NCI-H1417 treated with DMSO at 0.1 percent for 48 hours (cell line): ENCODE measurements around the gene LY6G5C.

ENCODE experiments used
- DNase-seq: peaks from one replicate; lab custom pipeline; 2025; lab: John Stamatoyannopoulos, UW

The LY6G5C gene

DNA sequence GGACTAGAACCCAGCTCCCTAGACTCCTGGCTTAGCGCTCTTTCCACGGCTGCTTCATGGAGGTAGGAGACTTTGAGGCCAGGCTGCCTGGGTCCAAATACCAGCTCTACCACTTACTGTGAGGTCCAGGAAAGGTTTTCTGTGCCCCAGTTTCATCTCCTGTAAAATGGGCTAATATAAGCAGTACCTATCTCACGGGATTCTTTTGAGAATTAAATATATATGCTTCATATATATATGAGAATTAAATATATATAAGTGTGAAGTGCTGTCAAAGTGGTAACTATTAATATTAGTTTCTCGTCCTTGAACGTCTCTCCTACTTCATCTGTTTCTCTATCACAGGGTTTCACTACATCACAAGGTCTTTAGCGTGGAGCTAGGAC, 10.2 kb upstream of the LY6G5C start:
- DNase-seq, result no peak

DNA sequence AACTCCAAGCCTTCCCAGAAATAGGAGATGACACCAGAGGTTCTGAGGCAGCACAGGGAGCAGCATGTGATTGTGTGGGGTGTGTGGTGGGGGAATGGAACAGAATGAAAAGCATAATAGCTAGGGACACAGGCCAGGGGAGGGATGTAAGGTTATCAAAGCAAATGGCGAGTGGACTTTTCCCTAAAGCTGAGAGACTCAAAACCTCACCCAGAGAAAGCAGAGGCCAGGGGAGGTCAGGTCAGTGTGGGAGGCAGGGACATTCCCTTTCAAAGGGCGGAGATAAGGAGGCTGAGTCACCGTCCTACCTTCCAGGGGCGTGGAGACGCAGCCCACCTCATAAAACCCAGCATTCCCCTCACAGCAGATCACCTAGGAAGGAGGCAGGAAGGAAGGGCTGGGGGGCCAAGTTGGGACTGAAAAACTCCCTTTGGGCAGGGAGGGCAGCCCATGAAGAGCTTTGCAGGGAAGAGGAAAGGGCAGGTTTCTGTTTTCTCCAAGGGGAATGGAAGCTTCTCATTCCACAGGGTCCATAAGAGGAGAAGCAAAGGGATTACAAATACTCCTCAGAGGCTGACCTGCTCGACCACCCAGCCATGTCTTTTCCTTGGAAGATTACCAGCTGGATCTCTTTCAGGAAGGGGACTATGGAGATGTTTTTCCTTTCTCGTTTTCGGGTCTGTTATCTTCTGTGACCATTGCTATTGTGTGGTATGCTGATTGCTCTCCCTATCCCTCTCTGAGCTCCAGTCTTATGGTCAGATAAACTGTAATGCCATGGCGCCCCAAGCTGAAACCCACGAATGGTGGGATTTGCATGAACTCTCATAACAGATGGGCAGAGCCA, 9.6 kb upstream of the LY6G5C start:
- DNase-seq, result no peak

DNA sequence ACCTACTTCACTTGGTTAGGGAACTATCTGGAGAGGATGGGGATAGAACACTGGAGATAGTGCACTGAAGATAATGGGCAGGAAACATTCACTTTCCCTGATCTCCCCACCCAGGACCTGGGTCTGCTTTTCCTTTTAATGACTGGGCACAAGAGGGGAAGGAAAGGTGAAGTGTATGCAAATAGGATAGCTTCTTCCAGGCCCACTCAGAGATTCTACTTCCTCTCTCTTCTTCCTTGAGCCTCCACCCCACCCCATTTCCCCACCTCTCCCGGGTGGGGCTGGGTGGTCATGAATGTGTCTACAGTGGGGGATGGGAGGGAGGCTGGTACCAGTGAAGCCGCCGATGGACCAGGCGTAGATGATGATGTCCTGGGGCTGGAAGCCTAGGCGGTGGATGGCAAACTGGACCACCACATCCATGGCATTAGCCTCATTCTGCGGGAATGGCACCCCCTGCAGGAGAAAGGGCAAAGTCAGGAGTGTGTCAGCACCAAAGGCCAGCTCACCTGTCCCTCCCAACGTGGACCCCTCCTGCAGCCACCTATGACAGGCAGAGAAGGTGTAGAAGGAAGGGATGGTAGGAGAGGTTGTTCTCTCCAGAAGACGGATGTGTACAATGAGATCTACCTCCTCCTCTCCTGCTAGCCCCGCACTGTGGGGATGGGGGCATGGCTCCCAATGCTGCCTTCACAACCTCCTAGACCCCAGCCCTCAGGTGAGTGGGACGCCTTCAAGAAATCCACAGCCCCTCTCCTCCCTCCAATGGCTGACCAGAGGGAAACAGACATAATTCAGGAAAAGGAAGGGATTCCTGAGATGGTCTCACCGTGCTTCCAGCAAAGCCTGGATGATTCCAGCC, 8.6 kb upstream of the LY6G5C start:
- DNase-seq, result no peak

DNA sequence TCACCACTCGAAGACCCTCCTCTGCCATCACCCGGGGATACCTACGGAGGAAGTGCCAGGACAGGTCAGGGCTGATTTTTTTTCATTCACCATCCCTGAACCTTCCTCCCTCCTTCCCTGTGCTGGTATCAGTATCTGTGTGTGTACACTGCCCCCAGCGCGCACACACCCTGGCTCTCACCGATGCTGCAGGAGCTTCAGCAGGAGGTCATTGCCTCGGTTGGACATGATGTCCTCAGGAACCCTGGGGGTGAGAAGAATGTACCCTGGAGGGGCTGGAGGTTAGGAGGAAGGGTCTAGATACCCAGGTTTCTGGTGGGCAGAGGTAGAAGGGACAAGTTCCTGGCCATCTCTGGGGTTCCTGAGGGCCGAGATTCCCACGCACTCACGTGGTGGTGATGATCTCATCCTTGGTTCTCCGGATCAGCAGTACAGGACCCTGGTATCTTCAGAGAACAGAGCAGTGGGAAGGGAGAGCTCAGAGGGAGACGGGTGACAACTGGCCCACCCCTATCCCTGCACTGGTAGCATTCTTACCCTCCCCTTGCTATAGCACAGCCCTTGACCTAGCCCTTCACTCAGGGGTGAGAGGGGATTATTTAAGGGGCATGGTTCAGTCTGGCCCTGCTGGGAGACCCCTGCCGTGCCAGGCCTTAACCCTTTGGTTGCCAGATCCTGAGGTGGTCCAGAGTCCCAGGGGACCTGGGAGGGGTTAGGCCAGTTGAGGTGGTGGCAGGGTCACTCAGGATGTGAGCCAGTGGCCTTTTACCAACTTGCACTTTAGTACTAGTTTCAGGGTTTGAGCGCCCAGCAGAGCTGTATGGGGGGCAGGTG, 7.2 kb upstream of the LY6G5C start:
- no peak for DNase-seq

DNA sequence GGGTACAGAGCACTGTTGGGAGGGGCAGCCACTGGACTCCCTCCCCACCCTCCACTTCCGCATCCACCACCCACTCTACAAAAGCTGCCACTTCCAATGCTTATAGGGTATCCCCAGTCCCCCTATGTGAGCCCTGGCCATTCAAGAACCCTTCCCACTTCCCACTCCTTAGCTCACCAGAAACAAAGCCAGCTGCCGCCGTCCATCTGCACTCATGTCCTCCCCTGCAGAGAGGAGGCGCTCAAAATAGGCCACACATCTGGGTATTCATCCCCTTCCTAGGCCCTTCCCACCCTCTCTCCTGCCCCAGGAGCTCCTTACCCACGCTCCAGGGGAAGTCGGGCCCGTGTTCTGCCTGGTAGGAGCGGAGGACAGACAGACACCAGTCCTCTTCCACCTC, 6.5 kb upstream of the LY6G5C start:
- DNase-seq, result no peak

DNA sequence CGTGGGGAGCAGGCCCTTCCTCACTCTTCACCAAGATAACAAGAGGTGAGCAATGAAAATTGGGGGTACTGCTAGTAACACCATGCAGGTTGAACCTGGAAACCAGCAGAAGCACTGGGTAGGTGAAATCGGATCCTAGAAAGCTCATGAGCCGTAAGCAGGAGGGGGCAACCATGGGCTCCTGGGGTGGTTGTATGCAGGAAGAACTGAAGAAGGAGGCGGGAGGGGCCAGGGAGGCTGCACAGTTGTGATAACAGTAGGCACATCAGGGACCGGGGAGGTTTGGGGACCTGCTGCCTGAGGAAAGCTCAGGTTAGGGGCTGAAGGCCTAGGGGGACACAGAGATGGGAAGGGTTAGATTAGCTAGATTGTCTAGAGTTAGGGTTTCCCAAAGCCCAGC, 5.6 kb upstream of the LY6G5C start:
- no peak for DNase-seq

DNA sequence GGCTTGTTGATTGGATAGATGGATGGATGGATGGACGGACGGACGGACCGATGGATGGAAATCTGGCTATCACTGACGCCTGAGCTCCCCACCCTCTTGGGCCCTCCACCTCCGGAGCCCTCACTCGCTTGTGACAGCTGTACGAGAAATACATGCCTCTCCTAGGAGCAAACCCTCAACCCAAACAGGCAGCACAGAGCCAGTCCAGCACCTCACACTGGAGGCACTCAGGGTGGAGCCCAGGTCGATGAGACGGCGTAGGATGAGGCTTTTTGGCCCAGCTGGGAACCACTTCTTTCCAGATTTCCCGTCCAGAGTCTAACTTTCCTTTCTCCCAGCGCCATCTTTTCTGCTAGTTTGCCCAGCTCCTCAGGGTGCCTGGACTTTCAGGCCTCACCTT, 2.7 kb upstream of the LY6G5C start:
- no peak for DNase-seq

DNA sequence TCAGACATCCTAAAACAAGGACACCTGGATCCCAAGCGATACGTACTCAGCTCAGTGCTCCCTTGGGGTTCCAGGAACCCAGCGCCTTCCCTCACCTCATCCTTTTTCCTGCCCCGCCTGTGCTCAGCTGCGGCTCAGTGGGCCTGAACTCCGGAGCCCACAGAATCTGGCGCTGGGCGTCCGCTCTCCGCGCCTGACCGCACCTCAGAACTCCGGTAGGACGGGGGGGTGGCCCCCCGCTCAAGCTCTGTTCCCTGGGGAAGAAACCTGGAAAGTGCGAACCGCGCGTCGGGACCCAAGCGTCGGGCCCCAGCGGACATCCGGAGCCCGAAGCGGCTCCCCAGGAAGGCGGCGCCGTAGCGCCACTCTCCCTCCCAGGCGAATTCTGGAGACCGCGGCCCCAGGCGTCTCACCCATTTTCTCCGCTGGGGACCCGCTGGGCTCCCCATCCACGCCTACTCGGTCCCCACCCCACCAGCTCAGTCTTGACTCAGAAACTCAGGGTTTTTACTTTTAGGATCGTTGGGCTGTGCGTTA, 336 bp upstream of the LY6G5C start:
- DNase-seq, result no peak

DNA sequence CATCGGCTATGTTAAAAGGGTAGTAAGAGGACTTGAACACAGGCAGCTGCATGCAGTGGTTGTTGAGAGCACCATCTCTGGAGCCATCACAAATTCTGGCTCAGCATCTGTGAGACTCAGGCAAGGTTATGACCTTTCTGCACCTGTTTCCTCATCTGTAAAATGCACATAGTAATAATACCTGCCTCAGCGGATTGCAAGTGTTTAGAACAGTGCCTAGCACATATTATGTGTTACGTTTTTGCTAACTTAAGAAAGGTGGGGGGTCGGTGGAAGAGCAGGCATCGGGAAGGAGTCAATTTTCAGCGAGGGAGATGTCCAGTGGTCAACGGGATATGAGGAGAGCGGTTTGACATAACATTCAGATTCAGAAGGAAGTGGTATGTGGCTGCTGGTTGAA, 2.9 kb downstream of the LY6G5C start:
- no peak for DNase-seq

DNA sequence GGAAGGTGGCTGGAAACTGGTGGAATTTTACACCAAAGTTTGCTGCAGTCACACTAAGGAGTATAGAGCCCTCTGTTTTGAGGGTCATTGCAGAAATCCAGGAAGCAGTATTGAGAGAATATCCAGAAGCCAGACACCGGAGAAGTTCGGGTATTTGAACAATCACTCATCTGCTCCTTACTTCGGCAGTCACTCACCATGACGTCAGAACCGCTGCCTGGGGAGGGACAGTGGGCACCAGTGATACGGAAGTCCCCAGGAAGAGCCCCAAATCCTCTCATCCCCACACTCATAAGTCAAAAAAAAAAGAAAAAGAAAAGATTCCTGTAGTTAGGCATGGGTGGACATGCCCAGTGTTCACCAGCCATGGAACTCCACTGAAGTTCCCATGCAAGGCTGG, 4.0 kb downstream of the LY6G5C start:
- no peak for DNase-seq

DNA sequence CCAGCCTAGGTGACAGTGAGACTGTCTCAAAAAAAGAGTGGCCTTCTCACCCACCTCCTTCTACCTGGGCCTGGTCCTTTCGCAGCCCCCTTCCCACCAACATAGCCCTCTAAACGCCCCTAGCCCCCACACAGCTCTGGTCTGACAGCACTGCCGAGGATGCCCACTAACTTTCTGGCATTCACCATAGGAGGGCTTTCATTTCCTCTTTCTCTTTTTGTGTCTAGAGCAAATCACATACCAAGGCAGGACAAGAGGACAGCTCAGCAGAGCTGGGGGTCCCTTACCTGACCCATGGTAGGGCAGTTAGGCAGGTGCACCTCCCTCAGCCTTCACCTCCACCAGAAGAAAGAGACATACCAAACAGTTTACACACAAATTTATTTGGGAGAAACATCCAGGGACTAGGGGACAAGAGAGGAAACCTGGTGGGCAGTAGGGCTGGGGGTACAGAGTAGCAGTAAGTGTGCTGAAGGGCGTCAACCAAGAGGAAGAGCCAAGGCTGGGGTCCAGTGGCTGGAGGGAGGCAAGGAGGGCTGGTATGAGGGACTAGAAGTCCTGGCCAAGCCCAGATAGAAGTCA, 4.5 kb downstream of the LY6G5C start:
- DNase-seq, result no peak

DNA sequence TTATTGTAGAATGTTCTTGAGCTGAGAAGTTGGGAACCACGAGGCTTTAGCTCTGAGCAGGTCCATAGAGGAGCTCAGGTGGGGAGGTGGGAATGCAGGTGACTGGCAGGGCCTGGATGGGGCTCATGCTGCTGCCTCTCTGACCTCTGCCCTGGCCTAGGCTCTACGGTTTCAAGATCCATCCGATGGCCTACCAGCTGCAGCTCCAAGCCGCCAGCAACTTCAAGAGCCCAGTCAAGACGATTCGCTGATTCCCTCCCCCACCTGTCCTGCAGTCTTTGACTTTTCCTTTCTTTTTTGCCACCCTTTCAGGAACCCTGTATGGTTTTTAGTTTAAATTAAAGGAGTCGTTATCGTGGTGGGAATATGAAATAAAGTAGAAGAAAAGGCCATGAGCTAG, 11.2 kb downstream of the LY6G5C start, which contains the start of gene LY6G5B:
LY6G5B (plus strand) TSS at position 301 of the 400 bp plus-strand sequence. CDS start 975 bp downstream, outside the sequence.
- DNase-seq, result no peak

DNA sequence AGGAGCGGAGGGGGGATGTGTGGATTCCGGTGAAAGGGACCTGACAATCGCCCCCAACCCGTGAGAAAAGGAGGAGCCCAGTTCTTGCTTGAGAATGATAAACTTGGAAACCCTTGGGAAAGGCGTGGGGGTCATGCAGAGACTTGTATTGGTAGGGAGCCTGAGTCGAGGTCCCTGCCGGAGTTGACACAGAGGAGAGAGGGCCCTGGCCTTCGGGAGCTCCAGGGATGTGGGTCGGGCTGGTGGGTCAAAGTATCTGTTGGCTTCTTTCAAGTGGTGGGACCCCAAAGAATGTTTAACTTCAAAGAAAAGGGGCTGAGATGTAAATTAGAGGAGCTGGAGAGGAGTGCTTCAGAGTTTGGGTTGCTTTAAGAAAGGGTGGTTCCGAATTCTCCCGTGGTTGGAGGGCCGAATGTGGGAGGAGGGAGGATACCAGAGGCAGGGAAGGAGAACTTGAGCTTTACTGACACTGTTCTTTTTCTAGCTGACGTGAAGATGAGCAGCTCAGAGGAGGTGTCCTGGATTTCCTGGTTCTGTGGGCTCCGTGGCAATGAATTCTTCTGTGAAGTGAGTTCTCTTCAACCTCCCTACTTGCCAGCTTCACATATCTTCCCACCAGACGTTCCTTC, 14.4 kb downstream of the LY6G5C start:
- DNase-seq, result no peak

DNA sequence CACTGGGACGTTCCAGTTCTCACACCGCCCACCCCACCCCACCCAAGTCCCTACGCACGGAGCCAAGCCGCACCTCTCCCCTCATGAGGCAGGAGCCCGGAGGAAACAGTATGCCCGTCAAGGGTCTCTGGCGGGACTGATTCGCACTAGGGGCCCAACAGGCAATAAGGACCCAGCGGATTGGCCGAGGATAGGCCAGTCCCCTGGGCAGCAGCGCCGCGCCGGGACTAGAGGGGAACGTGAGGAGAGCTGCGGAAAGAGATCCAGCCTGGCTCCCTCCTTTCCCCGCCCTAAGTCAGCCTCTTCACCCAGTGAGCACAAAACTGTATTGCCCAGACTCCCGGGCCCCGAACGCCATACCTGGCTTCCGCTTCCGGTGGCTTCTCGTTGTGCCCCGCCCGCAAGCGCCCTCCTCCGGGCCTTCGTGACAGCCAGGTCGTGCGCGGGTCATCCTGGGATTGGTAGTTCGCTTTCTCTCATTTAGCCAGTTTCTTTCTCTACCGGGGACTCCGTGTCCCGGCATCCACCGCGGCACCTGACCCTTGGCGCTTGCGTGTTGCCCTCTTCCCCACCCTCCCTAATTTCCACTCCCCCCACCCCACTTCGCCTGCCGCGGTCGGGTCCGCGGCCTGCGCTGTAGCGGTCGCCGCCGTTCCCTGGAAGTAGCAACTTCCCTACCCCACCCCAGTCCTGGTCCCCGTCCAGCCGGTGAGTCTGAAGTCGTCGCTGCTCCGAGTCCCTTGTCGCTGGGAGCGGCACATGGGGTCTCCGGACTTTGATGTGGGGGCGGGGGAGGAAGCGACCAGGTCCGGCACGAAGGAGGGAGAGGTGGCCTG, 15.1 kb downstream of the LY6G5C start, which contains the start of gene CSNK2B:
CSNK2B (plus strand) TSS at position 580 of the 836 bp plus-strand sequence. CDS start 752 bp downstream, outside the sequence.
- peak; percentile 92 for DNase-seq

DNA sequence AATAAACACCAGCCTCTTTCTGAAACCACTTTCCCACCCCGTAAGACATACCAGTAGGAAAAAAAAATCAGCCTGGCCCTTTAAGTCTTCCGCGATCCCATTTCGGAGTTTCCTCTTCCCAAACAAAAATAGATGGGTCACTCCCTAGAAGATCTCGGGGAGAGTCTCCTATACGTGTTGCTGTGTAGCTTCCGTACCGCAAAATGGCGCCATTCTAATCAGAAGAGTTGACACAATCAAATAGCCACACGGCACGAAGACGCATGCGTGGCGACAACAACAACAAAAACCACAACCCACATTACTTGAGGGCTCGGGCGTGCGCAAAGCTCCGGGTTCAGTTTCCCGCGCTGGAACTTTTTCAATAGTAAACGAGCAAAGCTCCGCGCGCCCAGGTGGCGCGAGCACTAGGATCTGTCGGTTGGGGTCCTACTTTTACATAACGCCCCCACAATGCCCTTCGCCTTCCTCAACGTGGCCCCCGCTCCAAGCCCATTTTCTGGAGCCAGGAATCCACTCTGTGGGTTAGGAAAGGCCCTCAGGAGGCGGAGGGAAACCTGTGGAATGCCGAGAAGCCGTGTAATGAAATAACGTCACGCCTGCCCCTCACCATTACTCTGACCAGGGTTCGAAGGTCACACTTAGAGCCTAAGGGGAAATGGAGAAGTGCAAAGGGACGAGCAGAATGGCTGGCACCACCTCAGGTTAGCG, 15.9 kb downstream of the LY6G5C start, which contains the start of gene GPANK1:
GPANK1 (minus strand) TSS at position 208 of the 711 bp plus-strand sequence. CDS start 519 bp downstream, outside the sequence.
- peak; percentile 74 for DNase-seq

DNA sequence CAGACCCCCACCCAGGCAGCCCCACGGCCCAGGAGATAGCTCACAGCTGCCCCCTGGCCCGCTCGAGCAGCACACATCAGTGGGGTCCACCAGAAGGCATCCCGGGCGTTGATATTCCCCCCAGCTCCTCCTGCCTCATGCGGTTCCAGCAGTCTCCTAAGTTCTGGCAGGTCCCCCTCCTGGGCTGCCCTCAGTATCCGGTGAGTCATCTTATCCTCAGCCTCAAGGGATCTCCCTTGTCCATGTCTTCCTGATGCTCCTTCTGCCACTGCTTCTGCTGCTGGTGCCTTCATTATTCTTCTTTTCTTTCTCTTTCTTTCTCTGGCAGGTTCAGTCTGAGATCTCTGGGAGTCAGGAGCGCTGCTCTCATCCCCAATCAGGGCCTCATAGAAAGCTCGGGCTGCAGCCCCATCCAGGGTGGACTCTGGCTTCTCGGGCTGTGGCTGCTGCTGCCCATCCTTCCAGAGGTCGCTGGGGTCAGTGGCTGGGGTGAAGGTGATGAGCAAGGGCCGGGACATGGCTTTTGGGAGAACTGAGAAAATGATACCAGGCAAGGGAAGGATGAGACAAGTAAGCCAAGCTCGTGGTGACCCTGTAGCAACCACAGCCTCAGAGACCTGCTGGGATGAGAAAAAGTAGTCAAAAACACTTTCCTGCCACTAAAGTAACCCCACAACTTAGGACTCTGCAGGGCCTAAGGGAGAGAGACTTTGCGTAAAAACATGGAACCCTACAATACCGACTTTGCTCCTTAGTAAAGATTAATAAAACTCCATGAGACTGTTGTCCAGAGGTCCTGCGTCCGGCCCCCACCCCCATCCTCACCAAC, 16.7 kb downstream of the LY6G5C start:
- DNase-seq, result no peak

DNA sequence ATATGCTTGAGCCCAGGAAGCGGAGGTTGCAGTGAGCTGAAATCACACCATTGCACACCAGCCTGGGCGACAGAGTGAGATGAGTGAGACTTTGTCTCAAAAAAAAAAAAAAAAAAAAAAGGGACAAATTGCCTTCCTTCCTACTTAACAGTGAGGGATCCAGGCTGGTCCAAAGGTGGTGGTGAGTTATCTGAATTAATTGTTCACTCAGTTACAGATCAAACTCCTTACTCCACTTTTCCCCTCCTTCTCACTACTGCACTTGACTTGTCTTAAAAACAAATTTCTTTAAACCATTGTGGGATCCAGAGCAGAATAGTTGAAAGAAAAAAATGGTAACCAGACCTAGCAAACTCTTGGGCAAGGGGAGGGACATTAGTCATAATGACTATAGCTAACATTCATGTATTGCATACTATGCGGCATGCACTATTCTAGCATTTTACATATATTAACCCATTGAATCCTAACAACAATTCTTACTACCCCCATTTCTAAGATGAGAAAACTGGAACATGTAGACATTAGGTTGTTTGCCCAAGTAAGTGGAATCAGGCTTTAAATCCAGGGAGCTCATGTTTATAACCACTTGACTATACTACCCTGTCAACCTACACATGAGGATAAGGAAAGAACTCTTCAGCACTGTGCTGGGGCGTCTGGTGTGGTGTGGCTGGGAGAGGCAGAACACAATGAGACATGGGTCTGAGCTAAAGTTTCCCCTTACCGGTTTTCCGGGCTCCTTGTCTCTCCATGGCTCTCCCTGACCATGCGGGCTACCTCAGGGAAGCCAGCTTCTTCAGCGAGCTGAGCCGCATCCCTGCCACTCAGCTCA, 17.5 kb downstream of the LY6G5C start:
- no peak for DNase-seq
